GM12878 (cell line): ENCODE results near the gene TEDC1. TPM values are rescaled to one million over a fixed set of nuclear protein-coding genes. Genes with fewer than 3 reads are reported as not detected.

Source experiments
- ATAC-seq: fragments of 200-7000 bp; cut with Tn5 transposase; 3 replicates; pipeline ENCODE4 v1.9.1; 2020; ENCODE audit warnings: mild to moderate bottlenecking, moderate library complexity
- BruUV-seq: library from RNA; stranded (reverse); fragments of 400-500 nt; replicated peaks from 2 replicates; lab custom pipeline; 2021; lab: Mats Ljungman, UMichigan
- CTCF ChIA-PET: fragments of 300-600 bp; sonication (Branson Sonifier 250); formaldehyde crosslinking; extraction: SDS; loops from one replicate; lab custom pipeline; 2021; ENCODE audit warnings: inconsistent platforms; lab: Yijun Ruan, JAX
- POLR2A ChIA-PET: fragments of 350-600 bp; formaldehyde crosslinking; extraction: SDS; loops from one replicate; lab custom pipeline; 2021; ENCODE audit warnings: inconsistent platforms; lab: Charles Lee
- RAD21 ChIA-PET: fragments of 300-600 bp; sonication (Branson Sonifier 250); formaldehyde crosslinking; loops from one replicate; lab custom pipeline; 2023; ENCODE audit warnings: antibody characterized with exemption; ENCODE audit not compliant: unreplicated experiment; lab: Charles Lee
- SMC1A ChIA-PET: fragments of 300-600 bp; sonication (Branson Sonifier 250); formaldehyde crosslinking; loops from one replicate; lab custom pipeline; 2023; ENCODE audit not compliant: unreplicated experiment, uncharacterized antibody; lab: Charles Lee
- DNase-seq: peaks from one replicate; pipeline ENCODE4 v3.0.0-alpha.2; 2011; ENCODE audit warnings: low read depth, low spot score
- FAIRE-seq: peaks from 3 replicates; lab custom pipeline; 2011; peaks lifted over from hg19 to GRCh38; lab: Jason Lieb, UNC
- H2AFZ ChIP-seq: 2 replicates; pipeline ENCODE4 v1.6.0; 2011; ENCODE audit warnings: low read depth, low read length, control low read depth; ENCODE audit not compliant: control insufficient read depth
- H3K27ac ChIP-seq: 2 replicates; pipeline ENCODE4 v1.5.1; 2011; ENCODE audit warnings: control low read depth; ENCODE audit not compliant: control insufficient read depth, insufficient read depth
- H3K27me3 ChIP-seq, 2 experiments: replicated peaks in 1 of 2; 2 replicates each; pipeline versions ENCODE4 v1.6.0 to v1.6.1; 2011; ENCODE audit warnings: low read length in 1 of 2; ENCODE audit not compliant: control insufficient read depth in 2 of 2, insufficient read depth in 2 of 2
- H3K36me3 ChIP-seq, 2 experiments: 2 replicates each; pipeline ENCODE4 v1.5.1; 2011; ENCODE audit warnings: low read length in 1 of 2; ENCODE audit not compliant: control insufficient read depth in 2 of 2, insufficient read depth in 2 of 2
- H3K4me1 ChIP-seq: 2 replicates; pipeline ENCODE4 v1.6.1; 2011; ENCODE audit warnings: mild to moderate bottlenecking, low read length, moderate library complexity, mixed read lengths; ENCODE audit not compliant: control insufficient read depth, insufficient read depth
- H3K4me2 ChIP-seq: 2 replicates; pipeline ENCODE4 v1.6.0; 2011; ENCODE audit warnings: control low read depth; ENCODE audit not compliant: control insufficient read depth, insufficient read depth
- H3K4me3 ChIP-seq: fragments of 200-600 bp; sonication (generic); 2 replicates; pipeline ENCODE4 v1.5.1; 2016
- H3K79me2 ChIP-seq: 2 replicates; pipeline ENCODE4 v1.6.0; 2011; ENCODE audit warnings: low read length; ENCODE audit not compliant: control insufficient read depth, insufficient read depth
- H3K9ac ChIP-seq: 2 replicates; pipeline ENCODE4 v1.8.0; 2011; ENCODE audit warnings: low read length, control low read depth, mixed read lengths; ENCODE audit not compliant: control insufficient read depth, insufficient read depth
- H3K9me3 ChIP-seq: replicated peaks from 3 replicates; pipeline ENCODE4 v1.5.1; 2011; ENCODE audit warnings: mild to moderate bottlenecking, low read length; ENCODE audit not compliant: control insufficient read depth, insufficient read depth
- H4K20me1 ChIP-seq: 2 replicates; pipeline ENCODE4 v1.6.0; 2011; ENCODE audit not compliant: control insufficient read depth, insufficient read depth
- ATF7 ChIP-seq: fragments of 450-650 bp; IDR thresholded peaks from 2 replicates; pipeline ENCODE4 v1.6.1; 2016; ENCODE audit warnings: low read depth, mild to moderate bottlenecking
- CREB1 ChIP-seq: IDR thresholded peaks from 2 replicates; pipeline ENCODE4 v1.6.1; 2012; ENCODE audit warnings: low read depth, mild to moderate bottlenecking, inconsistent platforms
- FOS ChIP-seq: IDR thresholded peaks from 3 replicates; pipeline ENCODE4 v1.6.1; 2011; ENCODE audit warnings: borderline replicate concordance; ENCODE audit not compliant: insufficient read length; ENCODE audit errors: extremely low read depth
- HCFC1 ChIP-seq: fragments of 150-350 bp; IDR thresholded peaks from 2 replicates; pipeline ENCODE4 v1.6.1; 2014; ENCODE audit warnings: low read length
- IKZF2 ChIP-seq, 2 experiments: fragments of 450-650 bp; IDR thresholded peaks; 2 replicates each; pipeline ENCODE4 v1.6.1; 2017; ENCODE audit warnings: mild to moderate bottlenecking in 2 of 2, moderate library complexity in 2 of 2
- IRF4 ChIP-seq: IDR thresholded peaks from 2 replicates; pipeline ENCODE4 v1.6.1; 2011; ENCODE audit warnings: low read depth, low read length
- MYB ChIP-seq: fragments of 150-350 bp; IDR thresholded peaks from 2 replicates; pipeline ENCODE4 v1.6.1; 2014; ENCODE audit warnings: mild to moderate bottlenecking, low read depth, low read length, borderline replicate concordance
- NRF1 ChIP-seq: conservative IDR thresholded peaks from 2 replicates; pipeline ENCODE4 v1.6.1; 2011; ENCODE audit warnings: mild to moderate bottlenecking, low read depth, low read length, improper control_type of control experiment
- SIN3A ChIP-seq: IDR thresholded peaks from 2 replicates; pipeline ENCODE4 v1.6.1; 2012; ENCODE audit warnings: low read depth, low read length, improper control_type of control experiment
- SMC3 ChIP-seq: IDR thresholded peaks from 2 replicates; pipeline ENCODE4 v1.6.1; 2011; ENCODE audit warnings: low read length, improper control_type of control experiment, borderline replicate concordance
- SUPT20H ChIP-seq: IDR thresholded peaks from 2 replicates; pipeline ENCODE4 v1.6.1; 2011; ENCODE audit warnings: low read depth, mild to moderate bottlenecking, low read length, moderate library complexity, borderline replicate concordance; ENCODE audit not compliant: control insufficient read depth
- TARDBP ChIP-seq: IDR thresholded peaks from 2 replicates; pipeline ENCODE4 v1.6.1; 2016; ENCODE audit warnings: borderline replicate concordance
- ZBED1 ChIP-seq: IDR thresholded peaks from 2 replicates; pipeline ENCODE4 v1.6.1; 2016; ENCODE audit warnings: borderline replicate concordance
- WGBS: methylation state at CpG from one replicate; pipeline ENCODE4 v1.1.6; 2016; ENCODE audit warnings: low lambda C conversion rate; ENCODE audit not compliant: insufficient replicate concordance, insufficient coverage; ENCODE audit errors: missing lambda C conversion rate; 5-methylcytosine and 5-hydroxymethylcytosine counted together
- in situ Hi-C: fragments of 300-500 bp; cut with MboI; formaldehyde crosslinking; loops from 9 replicates; pipeline ENCODE4 v1.14.3; 2018; ENCODE audit warnings: mixed read lengths
- intact Hi-C: fragments of 100-400 bp; cut with micrococcal nuclease; formaldehyde crosslinking; loops from one replicate; pipeline ENCODE4 v1.14.2; 2022; ENCODE audit not compliant: unreplicated experiment
- polyA plus RNA-seq, 11 experiments: library from polyadenylated mRNA; depleted of rRNA in 4 of 11; unstranded in 6 of 11; stranded (reverse) in 5 of 11; fragments of >200 nt; fragmentation: Nextera tagmentation in 4 of 11; fragmentation: Illumina TruSeq in 1 of 11; extraction: Ambion mirVana in 4 of 11; extraction: Trizol in 1 of 11; gene quantifications; 1 replicate in 1 of 11; 2 replicates in 10 of 11; pipeline versions ENCODE4 v1.2.1 to v1.2.3, GENCODE V29; 2011 to 2016; ENCODE audit warnings: inconsistent platforms in 2 of 11, missing spikeins in 2 of 11, low read depth in 1 of 11
- total RNA-seq, 4 experiments: library from RNA; depleted of rRNA in 3 of 4; stranded (reverse); fragments of >200 nt in 3 of 4; fragmentation: Illumina TruSeq in 1 of 4; extraction: Trizol in 1 of 4; gene quantifications; 2 replicates each; pipeline versions ENCODE4 v1.2.1 to v1.2.3, GENCODE V29; 2013 to 2021
- TF ChIP-seq, protein P1 (sequence below): IDR thresholded peaks from 2 replicates; pipeline ENCODE4 v1.6.1; 2012; ENCODE audit warnings: mild to moderate bottlenecking, low read depth, low read length
- TF ChIP-seq, protein P2 (sequence below): IDR thresholded peaks from 2 replicates; pipeline ENCODE4 v1.6.1; 2011; ENCODE audit warnings: low read depth, low read length, improper control_type of control experiment, borderline replicate concordance
- TF ChIP-seq, protein P3 (sequence below): IDR thresholded peaks from 2 replicates; pipeline ENCODE4 v1.6.1; 2011; ENCODE audit warnings: borderline replicate concordance, low read depth, mild to moderate bottlenecking, moderate library complexity, mixed read lengths, low read length; ENCODE audit not compliant: insufficient read depth; ENCODE audit errors: extremely low read length
- TF ChIP-seq, protein P4 (sequence below): IDR thresholded peaks from 2 replicates; pipeline ENCODE4 v1.6.1; 2011; ENCODE audit warnings: borderline replicate concordance, low read depth, mild to moderate bottlenecking, moderate library complexity, low read length; ENCODE audit not compliant: insufficient read depth, poor library complexity, severe bottlenecking

TEDC1 gene
- total and polyA plus RNA-seq, 10 of the 15 experiments (the other 5 are each of a cell fraction or from before 2014, with no cell fraction given), result 0.19 to 34.2 (median 14.5) TPM

- H3K27me3 ChIP-seq, result no peaks in the 10 kb centered on the region
- no peak overlapping the region for H3K9ac ChIP-seq
- TF ChIP-seq, protein P1, sequence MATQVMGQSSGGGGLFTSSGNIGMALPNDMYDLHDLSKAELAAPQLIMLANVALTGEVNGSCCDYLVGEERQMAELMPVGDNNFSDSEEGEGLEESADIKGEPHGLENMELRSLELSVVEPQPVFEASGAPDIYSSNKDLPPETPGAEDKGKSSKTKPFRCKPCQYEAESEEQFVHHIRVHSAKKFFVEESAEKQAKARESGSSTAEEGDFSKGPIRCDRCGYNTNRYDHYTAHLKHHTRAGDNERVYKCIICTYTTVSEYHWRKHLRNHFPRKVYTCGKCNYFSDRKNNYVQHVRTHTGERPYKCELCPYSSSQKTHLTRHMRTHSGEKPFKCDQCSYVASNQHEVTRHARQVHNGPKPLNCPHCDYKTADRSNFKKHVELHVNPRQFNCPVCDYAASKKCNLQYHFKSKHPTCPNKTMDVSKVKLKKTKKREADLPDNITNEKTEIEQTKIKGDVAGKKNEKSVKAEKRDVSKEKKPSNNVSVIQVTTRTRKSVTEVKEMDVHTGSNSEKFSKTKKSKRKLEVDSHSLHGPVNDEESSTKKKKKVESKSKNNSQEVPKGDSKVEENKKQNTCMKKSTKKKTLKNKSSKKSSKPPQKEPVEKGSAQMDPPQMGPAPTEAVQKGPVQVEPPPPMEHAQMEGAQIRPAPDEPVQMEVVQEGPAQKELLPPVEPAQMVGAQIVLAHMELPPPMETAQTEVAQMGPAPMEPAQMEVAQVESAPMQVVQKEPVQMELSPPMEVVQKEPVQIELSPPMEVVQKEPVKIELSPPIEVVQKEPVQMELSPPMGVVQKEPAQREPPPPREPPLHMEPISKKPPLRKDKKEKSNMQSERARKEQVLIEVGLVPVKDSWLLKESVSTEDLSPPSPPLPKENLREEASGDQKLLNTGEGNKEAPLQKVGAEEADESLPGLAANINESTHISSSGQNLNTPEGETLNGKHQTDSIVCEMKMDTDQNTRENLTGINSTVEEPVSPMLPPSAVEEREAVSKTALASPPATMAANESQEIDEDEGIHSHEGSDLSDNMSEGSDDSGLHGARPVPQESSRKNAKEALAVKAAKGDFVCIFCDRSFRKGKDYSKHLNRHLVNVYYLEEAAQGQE, result no peak
- TF ChIP-seq IKZF2 (IDR thresholded peaks at IDR 0.05) (no peak), CREB1 (no peak), SIN3A (no peak), TARDBP (no peak), ZBED1 (no peak), NRF1 (no peak), SUPT20H (no peak), ATF7 (no peak), IRF4 (no peak), MYB (no peak), HCFC1 (no peak), FOS (no peak), SMC3 (no peak)
- TF ChIP-seq, protein P2, sequence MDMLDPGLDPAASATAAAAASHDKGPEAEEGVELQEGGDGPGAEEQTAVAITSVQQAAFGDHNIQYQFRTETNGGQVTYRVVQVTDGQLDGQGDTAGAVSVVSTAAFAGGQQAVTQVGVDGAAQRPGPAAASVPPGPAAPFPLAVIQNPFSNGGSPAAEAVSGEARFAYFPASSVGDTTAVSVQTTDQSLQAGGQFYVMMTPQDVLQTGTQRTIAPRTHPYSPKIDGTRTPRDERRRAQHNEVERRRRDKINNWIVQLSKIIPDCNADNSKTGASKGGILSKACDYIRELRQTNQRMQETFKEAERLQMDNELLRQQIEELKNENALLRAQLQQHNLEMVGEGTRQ, result no peak
- TF ChIP-seq, protein P3, sequence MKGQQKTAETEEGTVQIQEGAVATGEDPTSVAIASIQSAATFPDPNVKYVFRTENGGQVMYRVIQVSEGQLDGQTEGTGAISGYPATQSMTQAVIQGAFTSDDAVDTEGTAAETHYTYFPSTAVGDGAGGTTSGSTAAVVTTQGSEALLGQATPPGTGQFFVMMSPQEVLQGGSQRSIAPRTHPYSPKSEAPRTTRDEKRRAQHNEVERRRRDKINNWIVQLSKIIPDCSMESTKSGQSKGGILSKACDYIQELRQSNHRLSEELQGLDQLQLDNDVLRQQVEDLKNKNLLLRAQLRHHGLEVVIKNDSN, result no peak
- TF ChIP-seq, protein P4, sequence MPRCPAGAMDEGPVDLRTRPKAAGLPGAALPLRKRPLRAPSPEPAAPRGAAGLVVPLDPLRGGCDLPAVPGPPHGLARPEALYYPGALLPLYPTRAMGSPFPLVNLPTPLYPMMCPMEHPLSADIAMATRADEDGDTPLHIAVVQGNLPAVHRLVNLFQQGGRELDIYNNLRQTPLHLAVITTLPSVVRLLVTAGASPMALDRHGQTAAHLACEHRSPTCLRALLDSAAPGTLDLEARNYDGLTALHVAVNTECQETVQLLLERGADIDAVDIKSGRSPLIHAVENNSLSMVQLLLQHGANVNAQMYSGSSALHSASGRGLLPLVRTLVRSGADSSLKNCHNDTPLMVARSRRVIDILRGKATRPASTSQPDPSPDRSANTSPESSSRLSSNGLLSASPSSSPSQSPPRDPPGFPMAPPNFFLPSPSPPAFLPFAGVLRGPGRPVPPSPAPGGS, result no peak
- intact Hi-C loops (no loop called here), in situ Hi-C loops (no loop called here)
- ChIA-PET SMC1A (no interaction called here), CTCF (interaction anchor here (1.0 kb wide), 1 partner anchor 45 kb away, joined by 3 read pairs; no protein-coding TSS in a partner anchor), POLR2A (no interaction called here), RAD21 (no interaction called here)
- H3K27ac ChIP-seq, result no peak overlapping the region
- H4K20me1 ChIP-seq, result no peaks in the 10 kb centered on the region
- ATAC-seq, result no peak
- 86% methylated on average over 17 of the region's 17 CpGs for WGBS
- FAIRE-seq, result no peak
- DNase-seq, result no peak
- H3K4me2 ChIP-seq, result no peak overlapping the region
- H3K36me3 ChIP-seq, result peaks cover 0 to 14% of the 10 kb centered on the region in 2 experiments; a peak in 3 of 4 replicates
- no peak overlapping the region for H2AFZ ChIP-seq
- H3K4me1 ChIP-seq, result no peaks in the 10 kb centered on the region
- no peaks in the 10 kb centered on the region for H3K9me3 ChIP-seq
- H3K79me2 ChIP-seq, result no peaks in the 10 kb centered on the region
- BruUV-seq, result no TSS peak
- H3K4me3 ChIP-seq, result no peak overlapping the region
Observed at GRCh38 chr14:105444859-105445258, 46.2 kb upstream of the TEDC1 start.
